Psoas muscle (tissue), 8 donors: ENCODE data around the gene RBM25. TPM values are rescaled to one million over a fixed set of nuclear protein-coding genes. Genes with fewer than 3 reads are reported as not detected.
A peak's percentile ranks its signal among the peaks of the same experiment; 100 is the strongest.
"Not testable (repeated sequence)": the region's sequence is repeated elsewhere in the genome, so short reads cannot be mapped to it uniquely, and the experiment has no call there.

Experiments
- ATAC-seq, 4 donors: fragments of 200-7000 bp; cut with Tn5 transposase; one replicate each; pipeline ENCODE4 v1.9.1; 2020; ENCODE audit warnings: moderate library complexity in 3 of 4, mild to moderate bottlenecking in 2 of 4
- DNase-seq, 2 donors: peaks; one replicate each; pipeline ENCODE4 v3.0.0-alpha.2; 2020
- H3K27ac ChIP-seq: fragments of 200-600 bp; one replicate; pipeline ENCODE4 v1.8.0; 2022
- H3K27me3 ChIP-seq, 3 donors: fragments of 200-600 bp in 1 of 3; one replicate each; pipeline versions ENCODE4 v1.6.1 to v1.8.0; 2013 to 2022; ENCODE audit warnings: low read length in 2 of 3, mild to moderate bottlenecking in 2 of 3, moderate library complexity in 1 of 3; ENCODE audit not compliant: insufficient read depth in 3 of 3
- H3K36me3 ChIP-seq, 2 donors: fragments of 200-600 bp in 1 of 2; one replicate each; pipeline versions ENCODE4 v1.6.1 to v1.8.0; 2013 to 2022; ENCODE audit warnings: low read depth in 1 of 2, mild to moderate bottlenecking in 1 of 2, moderate library complexity in 1 of 2; ENCODE audit not compliant: insufficient read depth in 1 of 2
- H3K4me1 ChIP-seq: fragments of 200-600 bp; one replicate; pipeline ENCODE4 v1.8.0; 2022
- H3K4me3 ChIP-seq: fragments of 200-600 bp; one replicate; pipeline ENCODE4 v1.8.0; 2022; ENCODE audit warnings: mild to moderate bottlenecking
- H3K9me3 ChIP-seq: fragments of 200-600 bp; one replicate; pipeline ENCODE4 v1.8.0; 2022
- CTCF ChIP-seq: fragments of 200-600 bp; IDR thresholded peaks from one replicate; pipeline ENCODE4 v1.8.0; 2022; ENCODE audit warnings: antibody characterized with exemption
- WGBS, 3 donors: extraction: QIAGEN DNeasy Blood & Tissue Kit; methylation state at CpG; one replicate each; pipeline versions ENCODE4 v1.1.6 to v1.1.7; 2013; 5-methylcytosine and 5-hydroxymethylcytosine counted together
- intact Hi-C, 2 donors: fragments of 100-400 bp; cut with DNase I; formaldehyde crosslinking; loops; one replicate each; pipeline versions ENCODE4 v1.11.0 to v1.14.2; 2022
- polyA plus RNA-seq, 3 donors: library from polyadenylated mRNA; stranded (reverse); fragments of 200-250 nt; gene quantifications; one replicate each; pipeline ENCODE4 v1.2.3, GENCODE V29; 2013
- total RNA-seq, 4 donors: library from RNA; stranded (reverse); fragmentation: NEBNext Ultra II Directional in 2 of 4; extraction: Animal tissue kit (Norgen Biotek cat#: 25700) in 2 of 4; gene quantifications; one replicate each; pipeline versions ENCODE4 v1.2.1 to v1.2.4, GENCODE V29; 2021 to 2023
- donor health status: healthy with polysubstance abuse.
- donor health status: DM: no; HTN: no; CAD: no; lungs with moderate emphysema.
- donor health status: Bipolar disorder and iron deficiency.
- donor health status: healthy.
- donor health status: DM: yes; HTN: yes; CAD: no.
- donor health status: DM: no; HTN: no; CAD: no.
- donor health status: DM: no; HTN: no; CAD: no.
- donor health status: DM: yes; HTN: yes; CAD: no.

RBM25 gene
- total and polyA plus RNA-seq, 7 donors = 19.2 to 50.2 (median 37.6) TPM

GRCh38 chr14:73168274-73168673 lies 109.9 kb downstream of the RBM25 start:
- no peak overlapping the region for H3K27ac ChIP-seq
- no peak for TF ChIP-seq CTCF
- no peaks in the 10 kb centered on the region for H3K4me1 ChIP-seq
- intact Hi-C loops = no loop called here
- no peak overlapping the region for H3K4me3 ChIP-seq
- ATAC-seq = peak in 3 of 4 donors; percentile 35 to 59 (median 53)
- no peak for DNase-seq
- WGBS, 3 donors = 72 to 85% (median 74%) methylated on average over 9 of the region's 9 CpGs
- peaks cover 7 to 86% of the 10 kb centered on the region in 2 donors for H3K36me3 ChIP-seq
- H3K9me3 ChIP-seq = no peaks in the 10 kb centered on the region
- H3K27me3 ChIP-seq = no peaks in the 10 kb centered on the region

- DNase-seq = no peak
- intact Hi-C loops = no loop called here
- ATAC-seq = no peak
These were observed 110.4 kb downstream of the RBM25 start for GRCh38 chr14:73168691-73169090.

GRCh38 chr14:73169855-73170254 lies 111.5 kb downstream of the RBM25 start:
- not testable (repeated sequence) for DNase-seq, ATAC-seq, H3K4me1 ChIP-seq, H3K9me3 ChIP-seq, H3K27me3 ChIP-seq, H3K27ac ChIP-seq, H3K4me3 ChIP-seq
- H3K36me3 ChIP-seq = peaks cover 7 to 86% of the 10 kb centered on the region in 2 donors
- WGBS, 3 donors = 90 to 95% (median 91%) methylated on average over 6 of the region's 6 CpGs
- intact Hi-C loops = loop anchor here (5.0 to 10.0 kb wide), 3 partner anchors 105 to 302 kb away; no protein-coding TSS in a partner anchor

More at GRCh38 chr14:73168691-73169090, 110.4 kb downstream of the RBM25 start:
- WGBS, 3 donors = 89 to 92% (median 91%) methylated on average over 14 of the region's 14 CpGs
- Histone ChIP-seq H3K4me3 (no peak overlapping the region), H3K4me1 (no peaks in the 10 kb centered on the region), H3K27ac (no peak overlapping the region), H3K36me3 (peaks cover 7 to 86% of the 10 kb centered on the region in 2 donors), H3K9me3 (no peaks in the 10 kb centered on the region), H3K27me3 (no peaks in the 10 kb centered on the region)
- no peak for TF ChIP-seq CTCF

- intact Hi-C loops = loop anchor here (5.0 to 10.0 kb wide), 3 partner anchors 104 to 302 kb away; no protein-coding TSS in a partner anchor
- H3K36me3 ChIP-seq = peaks cover 7 to 86% of the 10 kb centered on the region in 2 donors
- 88 to 91% (median 89%) methylated on average over 11 of the region's 11 CpGs for WGBS, 3 donors
These were observed 112.4 kb downstream of the RBM25 start for GRCh38 chr14:73170686-73171085.

GRCh38 chr14:73172500-73172899 lies 114.2 kb downstream of the RBM25 start:
- no peaks in the 10 kb centered on the region for H3K9me3 ChIP-seq
- peaks cover 2% of the 10 kb centered on the region for H3K4me1 ChIP-seq
- peaks cover 7 to 95% of the 10 kb centered on the region in 2 donors for H3K36me3 ChIP-seq
- H3K27ac ChIP-seq = no peak overlapping the region
- H3K4me3 ChIP-seq = no peak overlapping the region
- DNase-seq = no peak
- ATAC-seq = no peak
- intact Hi-C loops = loop anchor here (5.0 to 10.0 kb wide), 3 partner anchors 102 to 300 kb away; no protein-coding TSS in a partner anchor
- H3K27me3 ChIP-seq = no peaks in the 10 kb centered on the region
- TF ChIP-seq CTCF = no peak
- 92 to 99% (median 93%) methylated on average over 3 of the region's 3 CpGs for WGBS, 3 donors

More at GRCh38 chr14:73170686-73171085, 112.4 kb downstream of the RBM25 start:
- DNase-seq (no peak), ATAC-seq (no peak)
- no peak for TF ChIP-seq CTCF
- no peak overlapping the region for H3K4me3 ChIP-seq
- no peaks in the 10 kb centered on the region for H3K4me1 ChIP-seq
- no peaks in the 10 kb centered on the region for H3K9me3 ChIP-seq
- H3K27ac ChIP-seq = no peak overlapping the region
- no peaks in the 10 kb centered on the region for H3K27me3 ChIP-seq
